GM15510 (cell line): ENCODE results near the gene CLDN10.

Experiments
- POLR2A ChIP-seq: IDR thresholded peaks from 3 replicates; pipeline ENCODE4 v1.6.1; 2011; ENCODE audit warnings: borderline replicate concordance; ENCODE audit not compliant: insufficient read length; ENCODE audit errors: extremely low read depth

CLDN10 gene

GRCh38 chr13:95564091-95564490 lies 11.6 kb downstream of the CLDN10 start:
- no peak for TF ChIP-seq POLR2A

GRCh38 chr13:95564733-95565291 lies 12.3 kb downstream of the CLDN10 start:
- TF ChIP-seq POLR2A: no peak

DNA sequence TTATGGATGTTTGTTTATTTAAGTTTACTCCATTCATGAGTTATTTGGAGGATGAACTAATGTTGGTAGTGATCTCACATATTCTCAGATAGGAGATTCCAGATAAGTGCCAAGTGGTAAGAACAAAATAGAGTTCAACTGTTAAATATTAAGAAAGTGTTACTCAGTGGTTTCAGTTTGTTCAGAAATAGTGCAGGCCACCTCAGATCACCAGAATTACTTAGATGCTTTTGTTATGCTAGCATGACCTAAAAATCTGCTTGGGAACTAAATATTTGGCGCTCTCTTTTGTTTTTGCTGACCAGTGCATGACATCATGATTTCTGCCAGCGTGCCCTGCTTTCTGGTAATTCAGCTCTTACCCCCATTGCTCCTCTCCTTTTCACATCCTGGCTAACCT lies 15.6 kb downstream of the CLDN10 start:
- TF ChIP-seq POLR2A: no peak

GRCh38 chr13:95570016-95570415 lies 17.5 kb downstream of the CLDN10 start:
- TF ChIP-seq POLR2A: no peak

- TF ChIP-seq POLR2A: no peak
These were observed 19.4 kb downstream of the CLDN10 start for GRCh38 chr13:95571941-95572340.

- TF ChIP-seq POLR2A: no peak
These were observed 20.7 kb downstream of the CLDN10 start for GRCh38 chr13:95573221-95573620.

GRCh38 chr13:95579303-95579702 lies 26.8 kb downstream of the CLDN10 start:
- TF ChIP-seq POLR2A: no peak

DNA sequence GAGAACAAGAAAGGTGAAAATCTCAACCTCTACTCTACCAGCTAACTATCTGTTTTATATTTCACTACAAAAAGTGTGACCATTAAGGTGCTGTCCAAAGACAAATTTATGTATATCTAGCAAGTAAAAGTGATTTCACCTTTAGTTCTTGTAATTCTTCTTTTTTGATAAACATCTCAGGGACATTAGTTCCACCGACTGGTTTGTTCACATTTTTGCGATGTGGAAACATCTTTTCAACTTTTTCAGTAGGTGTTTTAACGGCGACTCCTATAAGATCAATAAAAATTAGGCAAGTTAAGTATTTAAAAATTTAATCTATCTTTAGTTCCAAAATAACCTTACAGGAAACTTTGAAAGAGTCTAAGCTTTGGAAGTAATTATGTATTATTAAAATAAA lies 33.3 kb downstream of the CLDN10 start:
- no peak for TF ChIP-seq POLR2A

GRCh38 chr13:95588134-95588533 lies 35.6 kb downstream of the CLDN10 start:
- TF ChIP-seq POLR2A: no peak

- no peak for TF ChIP-seq POLR2A
These were observed 36.2 kb downstream of the CLDN10 start for GRCh38 chr13:95588721-95589120.

DNA sequence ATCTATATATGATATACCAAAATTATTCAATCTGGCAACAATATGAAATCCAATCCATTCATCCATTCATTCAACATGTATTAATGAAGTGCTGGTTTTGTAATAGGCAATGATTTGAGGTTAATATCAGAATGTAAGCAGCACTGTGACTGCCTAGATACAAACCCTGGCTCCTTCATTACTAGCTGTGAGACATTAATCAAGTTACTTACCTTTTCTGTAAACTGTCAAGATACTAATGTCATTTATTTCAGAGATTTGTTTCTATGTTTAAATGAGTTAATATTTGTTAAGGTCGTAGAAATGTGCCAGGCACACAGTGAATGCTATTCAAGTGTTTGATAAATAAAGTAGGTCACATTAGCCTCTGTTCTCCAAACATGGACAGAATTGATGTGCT lies 40.9 kb downstream of the CLDN10 start:
- TF ChIP-seq POLR2A: no peak

GRCh38 chr13:95596701-95597100 lies 44.2 kb downstream of the CLDN10 start:
- no peak for TF ChIP-seq POLR2A

DNA sequence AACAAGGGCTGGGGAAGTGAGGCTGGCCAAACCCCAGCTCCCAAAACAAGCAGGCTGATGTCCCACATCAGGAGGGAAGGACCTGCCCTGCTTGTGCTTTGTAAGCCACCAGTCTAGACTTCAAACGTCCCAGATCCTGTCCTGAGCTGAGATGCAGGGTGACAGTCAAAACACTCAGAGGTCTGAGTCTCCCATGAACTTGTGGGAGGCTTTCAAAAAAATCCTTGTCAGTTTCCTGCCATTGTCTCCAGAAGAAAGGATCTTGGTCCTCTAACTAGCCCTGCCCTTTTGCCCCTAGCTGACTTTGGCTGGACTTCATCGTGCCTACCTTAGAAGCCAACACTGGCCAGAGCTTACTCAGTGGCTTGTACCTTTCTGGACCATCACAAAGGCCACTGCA lies 48.7 kb downstream of the CLDN10 start:
- no peak for TF ChIP-seq POLR2A

- no peak for TF ChIP-seq POLR2A
These were observed 49.4 kb downstream of the CLDN10 start for GRCh38 chr13:95601906-95602305.

DNA sequence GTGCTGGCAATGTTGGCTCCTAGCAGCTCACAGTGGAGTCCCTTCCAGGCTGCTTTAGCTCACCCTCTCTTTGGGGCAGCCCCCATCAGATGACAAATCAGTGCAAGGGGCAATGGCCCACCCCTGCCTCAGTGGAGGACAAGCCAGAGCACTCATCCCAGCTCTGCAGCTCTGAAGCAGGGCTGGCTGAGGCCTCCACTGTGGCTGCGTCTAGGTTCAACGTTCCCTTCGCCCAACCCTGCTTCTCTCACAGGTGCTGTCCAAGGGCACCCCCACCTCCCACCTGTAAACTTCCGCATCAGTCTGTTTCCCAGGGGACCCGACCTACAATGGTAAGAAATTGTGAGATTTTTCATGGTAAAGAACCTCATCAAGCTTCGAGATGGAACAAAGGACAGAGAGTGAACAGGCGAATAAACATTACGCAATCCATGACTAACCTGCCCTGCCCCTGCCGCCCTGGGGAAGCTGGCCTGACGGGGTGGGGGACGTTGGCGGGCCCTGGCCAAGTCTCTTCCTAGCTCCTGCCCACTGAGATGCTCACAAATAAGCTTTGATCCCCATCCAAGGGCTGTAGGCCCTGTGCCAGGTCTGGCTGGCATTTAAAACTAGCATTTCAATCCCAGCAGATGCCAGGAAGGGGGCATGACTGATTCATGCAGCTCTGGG lies 51.5 kb downstream of the CLDN10 start:
- TF ChIP-seq POLR2A: no peak

DNA sequence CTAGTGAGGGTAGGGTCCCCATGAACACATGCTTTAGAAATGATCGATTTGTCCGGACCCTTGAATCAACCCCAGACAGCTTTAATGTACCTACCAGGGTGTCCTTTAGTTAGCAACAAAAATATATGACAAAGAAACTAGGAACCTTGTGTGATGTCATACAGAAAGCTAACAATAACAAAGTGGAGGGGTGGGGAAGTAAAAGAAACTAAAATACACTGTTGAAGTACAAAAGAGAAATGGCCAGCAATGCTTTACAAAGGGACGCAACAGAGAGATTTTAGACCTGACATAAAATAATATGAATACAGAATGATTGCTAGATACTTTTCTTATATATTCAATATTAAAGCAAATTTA lies 52.0 kb downstream of the CLDN10 start:
- no peak for TF ChIP-seq POLR2A
